GM18861 (cell line): ENCODE results near the gene KCNN4.
"Not testable (repeated sequence)": the region's sequence is repeated elsewhere in the genome, so short reads cannot be mapped to it uniquely, and the experiment has no call there.

Source experiments
- ATAC-seq: cut with Tn5 transposase; IDR thresholded peaks from one replicate; pipeline ENCODE4 v1.9.1; 2021; ENCODE audit not compliant: unreplicated experiment

Gene KCNN4

GRCh38 chr19:43775299-43775890, 5.4 kb downstream of the KCNN4 start:
- ATAC-seq, result no peak

DNA sequence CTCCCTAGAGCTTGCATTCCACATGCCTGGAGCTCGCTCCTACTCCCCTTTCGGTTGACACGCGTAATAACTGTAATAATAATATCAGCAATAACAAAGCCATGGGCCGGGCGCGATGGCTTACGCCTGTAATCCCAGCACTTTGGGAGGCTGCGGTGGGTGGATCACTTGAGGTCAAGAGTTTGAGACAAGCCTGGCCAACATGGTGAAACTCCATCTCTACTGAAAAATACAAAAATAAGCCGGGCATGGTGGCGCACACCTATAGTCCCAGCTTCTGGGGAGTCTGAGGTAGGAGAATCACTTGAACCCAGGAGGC, 5.9 kb downstream of the KCNN4 start:
- ATAC-seq, result not testable (repeated sequence)

DNA sequence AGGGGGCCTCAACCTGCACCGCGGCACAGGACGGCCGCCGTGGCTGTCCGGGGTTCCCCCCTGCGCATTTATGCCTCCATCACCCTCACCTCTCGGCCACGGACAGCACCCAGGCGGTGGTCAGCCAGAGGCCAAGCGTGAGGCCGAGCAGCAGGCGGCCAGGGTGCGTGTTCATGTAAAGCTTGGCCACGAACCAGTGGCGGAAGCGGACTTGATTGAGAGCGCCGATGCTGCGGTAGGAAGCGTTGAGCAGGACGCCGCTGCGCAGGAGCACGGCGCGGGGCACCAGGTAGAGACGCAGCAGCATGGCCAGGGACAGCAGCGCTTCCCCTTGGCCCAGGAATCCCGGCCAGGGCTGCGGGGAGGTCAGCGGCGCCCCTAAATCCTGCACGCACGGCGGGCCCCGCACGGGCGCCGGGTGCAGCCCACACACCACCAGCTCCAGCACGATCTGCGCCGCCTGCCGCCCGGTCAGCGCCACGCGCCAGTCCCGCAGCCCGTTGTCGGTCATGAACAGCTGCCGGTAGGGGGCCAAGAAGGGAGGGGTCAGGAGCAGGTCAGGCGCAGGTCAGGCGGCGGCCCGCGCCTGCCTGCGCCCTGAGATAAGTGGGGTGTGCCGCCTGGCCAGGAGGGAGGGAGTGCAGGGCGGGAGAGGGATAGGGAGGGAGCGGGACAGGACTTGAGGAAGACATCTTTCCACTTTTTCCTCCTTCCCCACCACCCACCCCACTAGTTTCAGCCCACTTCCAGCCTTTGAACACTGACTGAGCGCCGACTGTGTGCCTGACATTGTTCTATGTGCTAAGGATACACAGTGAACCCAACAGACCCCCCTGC, 6.5 kb downstream of the KCNN4 start:
- ATAC-seq, result no peak

DNA sequence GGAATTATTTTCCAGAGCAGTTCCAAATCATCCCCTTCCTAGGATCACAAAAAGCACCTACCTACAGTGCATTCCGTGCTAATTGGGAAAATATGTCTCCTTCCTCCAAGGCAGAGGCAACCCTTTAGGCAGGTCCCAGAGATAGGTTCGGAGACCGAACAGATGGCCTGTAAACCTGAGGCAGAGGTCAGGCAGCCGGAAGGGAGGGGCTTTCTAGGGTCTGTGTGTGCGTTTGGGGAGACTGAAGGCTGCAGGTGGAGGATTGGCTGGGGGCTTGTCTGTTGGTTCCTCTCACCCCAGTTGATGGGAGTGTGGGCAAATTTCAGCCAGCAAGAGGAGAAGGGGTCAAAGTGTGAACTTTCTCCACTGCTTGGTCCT, 7.1 kb downstream of the KCNN4 start:
- no peak for ATAC-seq

GRCh38 chr19:43769256-43769655, 11.5 kb downstream of the KCNN4 start:
- ATAC-seq, result no peak

- no peak for ATAC-seq
Measured at GRCh38 chr19:43768273-43769050, 12.3 kb downstream of the KCNN4 start.

DNA sequence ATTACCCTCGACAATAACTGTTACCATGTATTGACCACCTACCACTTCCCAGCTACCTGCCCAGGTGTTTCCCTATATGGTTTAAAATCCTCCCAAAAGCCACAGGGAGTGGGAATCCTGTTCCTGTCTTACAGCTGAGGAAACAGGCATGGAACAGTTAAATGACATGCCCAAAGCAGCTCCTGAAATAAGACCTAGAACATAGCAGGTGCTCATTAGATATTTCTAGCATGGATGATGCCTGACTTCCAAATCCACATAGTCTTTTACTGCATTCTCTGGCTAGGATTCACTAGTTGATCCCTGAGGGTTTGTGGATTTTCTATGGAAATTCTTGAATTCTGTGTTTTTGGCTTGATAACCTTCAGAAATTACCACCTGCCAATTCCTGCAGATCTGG, 13.0 kb downstream of the KCNN4 start:
- ATAC-seq, result no peak

DNA sequence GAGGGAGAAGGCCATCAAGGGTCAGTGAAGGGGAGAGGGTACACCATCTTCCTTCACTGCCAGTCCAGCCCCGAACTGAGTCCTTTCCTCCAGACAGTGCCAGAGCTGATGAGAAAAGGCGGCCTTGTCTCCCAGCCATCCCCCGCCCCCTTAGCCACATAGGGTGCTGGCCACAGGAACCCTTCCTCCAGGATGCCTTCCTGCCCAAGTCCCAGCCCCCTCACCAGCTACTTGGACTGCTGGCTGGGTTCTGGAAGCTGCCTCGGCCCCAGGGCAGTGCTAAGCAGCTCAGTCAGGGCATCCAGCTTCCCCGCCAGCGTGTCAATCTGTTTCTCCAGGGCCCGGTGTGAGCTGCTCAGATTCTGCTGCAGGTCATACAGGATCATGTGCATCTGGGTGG, 13.5 kb downstream of the KCNN4 start:
- ATAC-seq, result no peak

GRCh38 chr19:43766755-43767043, 14.1 kb downstream of the KCNN4 start:
- no peak for ATAC-seq

DNA sequence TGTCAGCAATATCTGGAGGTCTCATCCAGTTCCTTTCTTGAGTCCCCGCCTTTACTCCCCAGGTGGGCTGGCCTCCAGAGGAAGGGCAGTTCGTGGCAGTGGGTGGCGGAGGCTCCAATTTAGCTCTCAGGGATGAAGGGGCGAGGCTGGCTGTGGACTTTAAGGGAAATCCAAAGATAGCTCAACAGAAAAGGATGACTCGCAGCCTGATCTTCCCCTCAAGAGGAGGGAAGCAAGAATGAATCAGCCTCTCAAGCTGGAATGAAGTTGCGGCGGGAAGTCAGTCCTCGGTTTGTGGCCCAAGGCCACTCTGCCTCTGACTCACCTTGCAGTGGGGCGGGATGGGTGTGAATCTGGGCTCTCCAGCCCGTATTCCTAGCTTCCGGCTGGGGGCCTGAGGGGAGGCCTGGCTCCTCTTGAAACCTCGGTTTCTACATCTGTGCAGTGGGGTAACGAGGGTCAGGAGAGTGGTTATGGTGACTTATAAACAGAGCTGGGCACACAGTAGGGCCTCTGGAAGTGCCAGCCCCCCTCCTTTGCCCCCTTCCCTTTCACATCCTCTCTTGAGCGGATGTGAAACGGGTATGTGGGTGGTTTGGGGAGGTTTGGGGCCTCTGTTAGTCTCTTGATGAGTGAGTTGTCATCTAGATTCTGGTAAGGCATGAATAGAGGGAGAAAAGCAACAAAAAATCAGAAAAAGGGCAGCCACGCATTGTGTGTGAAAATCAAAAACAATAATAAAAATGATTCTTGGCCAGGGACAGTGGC, 15.5 kb downstream of the KCNN4 start:
- ATAC-seq, result peak; percentile 59

- ATAC-seq, result not testable (repeated sequence)
Measured at GRCh38 chr19:43764684-43765083, 16.1 kb downstream of the KCNN4 start.

- ATAC-seq, result no peak
Measured at GRCh38 chr19:43763473-43763939, 17.3 kb downstream of the KCNN4 start.

DNA sequence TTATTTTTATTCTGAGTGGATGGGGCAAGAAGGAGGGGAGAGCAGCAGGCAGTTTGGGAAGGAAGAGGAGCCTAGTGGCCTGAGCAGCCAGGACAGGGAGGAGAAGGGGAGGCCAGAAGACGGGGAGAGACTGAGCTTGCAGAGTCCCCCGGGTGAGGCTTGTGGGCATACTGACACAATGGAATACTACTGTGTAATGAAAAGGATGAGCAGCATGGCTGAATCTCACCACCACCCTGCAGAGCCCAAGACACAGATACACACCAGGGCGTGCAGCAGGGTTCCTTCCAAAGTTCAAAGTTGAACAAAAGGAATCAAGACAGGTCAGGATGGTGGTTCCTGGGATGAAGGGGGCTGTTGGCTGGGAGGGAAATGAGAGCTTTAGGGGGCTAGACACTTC, 18.0 kb downstream of the KCNN4 start:
- no peak for ATAC-seq

GRCh38 chr19:43760941-43761340, 19.8 kb downstream of the KCNN4 start:
- no peak for ATAC-seq

DNA sequence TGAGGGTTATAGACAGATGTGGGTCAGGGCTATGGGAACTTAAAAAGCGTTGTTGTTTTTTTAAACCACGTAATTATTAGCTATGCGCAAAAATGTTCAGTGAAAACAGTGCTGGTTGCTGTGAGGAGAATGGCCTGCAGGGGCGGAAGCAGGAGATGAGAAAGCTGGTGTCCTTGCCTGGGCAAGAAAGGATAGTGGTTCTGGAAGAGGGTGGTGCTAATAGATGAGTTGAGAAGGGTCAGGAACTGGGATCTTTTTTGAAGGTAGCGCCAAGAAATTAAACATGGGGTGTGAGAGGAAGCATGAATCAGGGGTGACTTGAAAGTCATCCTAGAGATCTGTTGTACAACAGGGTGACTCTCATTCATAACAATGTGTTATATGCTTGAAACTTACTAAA, 21.3 kb downstream of the KCNN4 start:
- ATAC-seq, result no peak

DNA sequence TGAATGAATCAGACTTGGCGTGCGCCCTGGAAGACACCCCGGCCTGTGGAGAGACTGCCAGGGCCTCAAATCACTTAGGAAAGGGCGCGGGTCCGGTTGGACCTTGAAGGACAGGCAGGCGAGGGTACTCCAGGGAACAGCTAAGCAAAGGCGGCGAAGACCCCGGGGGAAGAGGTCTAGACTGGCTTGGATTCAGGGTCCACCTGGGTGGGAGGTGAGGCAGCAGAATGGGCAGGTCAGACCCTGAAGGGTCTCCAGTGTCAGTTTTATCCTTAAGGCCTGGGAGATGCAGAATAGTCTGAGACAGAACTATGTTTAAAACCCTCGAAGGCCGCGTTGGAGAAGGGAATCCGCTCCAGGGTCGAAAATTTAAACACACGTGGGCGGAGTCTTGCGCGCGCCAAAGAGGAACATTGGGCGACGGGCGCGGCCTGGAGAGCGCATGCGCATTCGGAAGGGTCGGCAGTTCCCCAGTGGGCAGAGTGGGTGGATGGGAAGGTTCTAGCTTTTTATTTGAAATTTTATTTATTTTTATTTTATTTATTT, 25.4 kb downstream of the KCNN4 start:
- ATAC-seq, result no peak

DNA sequence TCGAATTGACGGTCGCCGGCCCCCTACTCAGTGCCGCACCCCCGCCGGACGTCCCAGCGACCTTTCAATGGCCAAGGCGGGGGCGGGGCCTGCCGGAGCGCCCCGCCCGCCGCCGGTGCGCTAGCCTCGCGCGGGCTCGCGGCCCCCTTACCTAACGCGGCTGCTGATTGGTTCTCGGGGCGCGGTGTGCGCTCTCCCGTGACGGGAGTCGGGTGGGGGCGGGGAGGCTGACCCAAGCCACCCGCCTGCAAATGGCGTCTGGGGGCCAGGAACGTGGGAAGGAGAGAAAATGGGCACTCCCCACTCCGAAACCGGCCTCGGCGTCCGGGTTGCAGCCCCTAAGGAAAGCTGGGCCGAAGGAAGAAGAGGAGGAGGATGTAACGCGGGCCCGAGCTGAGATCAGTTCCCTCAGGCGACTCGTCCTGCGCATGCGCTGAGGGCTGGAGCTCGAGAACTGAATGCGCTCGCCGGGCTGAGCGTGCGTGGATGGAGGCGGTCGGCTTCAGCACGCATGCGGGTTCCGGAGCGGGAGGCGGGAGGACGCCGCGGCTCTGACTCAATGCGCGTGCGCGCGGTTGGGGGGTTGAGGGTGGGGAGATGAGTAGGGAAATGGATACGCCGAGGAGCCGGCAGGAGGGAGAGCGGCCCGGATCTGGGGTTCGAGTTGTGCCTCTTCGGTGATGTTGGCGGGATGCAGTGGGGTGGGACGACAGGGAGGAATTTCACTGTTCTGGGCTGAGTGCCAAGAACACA, 26.1 kb downstream of the KCNN4 start, which contains the start of gene SMG9:
SMG9 (minus strand) TSS at position 460 of the 753 bp plus-strand sequence. CDS start 4,221 bp downstream, outside the sequence.
- ATAC-seq, result peak; percentile 39

- ATAC-seq, result no peak
Measured at GRCh38 chr19:43754253-43754502, 26.6 kb downstream of the KCNN4 start.

DNA sequence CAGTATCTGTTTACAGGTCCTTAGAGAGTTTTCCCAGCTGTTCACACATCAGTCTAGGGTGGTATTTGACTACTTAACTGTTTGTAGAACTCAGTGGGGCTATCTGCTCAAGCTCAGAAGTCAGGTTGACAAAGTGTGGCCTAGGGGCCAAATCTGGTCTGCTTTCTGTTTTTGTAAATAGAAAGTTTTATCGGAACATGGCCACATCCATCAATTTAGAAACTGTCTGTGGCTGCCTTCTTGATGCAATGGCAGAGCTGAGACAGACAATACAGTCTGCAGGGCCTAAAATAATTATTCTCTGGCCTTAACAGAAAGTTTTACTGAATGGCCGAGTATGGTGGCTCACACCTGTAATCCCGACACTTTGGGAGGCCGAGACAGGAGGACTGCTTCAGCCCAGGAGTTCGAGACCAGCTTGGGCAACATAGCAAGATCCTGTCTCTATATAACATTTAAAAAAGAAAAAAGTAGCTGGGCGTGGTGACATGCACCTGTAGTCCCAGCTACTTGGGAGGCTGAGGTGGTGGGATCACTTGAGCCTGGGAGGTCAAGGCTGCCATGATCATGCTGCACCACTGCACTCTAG, 28.4 kb downstream of the KCNN4 start:
- no peak for ATAC-seq
